Measurements from ENCODE around the gene PPP1R16B.

The PPP1R16B gene

DNA sequence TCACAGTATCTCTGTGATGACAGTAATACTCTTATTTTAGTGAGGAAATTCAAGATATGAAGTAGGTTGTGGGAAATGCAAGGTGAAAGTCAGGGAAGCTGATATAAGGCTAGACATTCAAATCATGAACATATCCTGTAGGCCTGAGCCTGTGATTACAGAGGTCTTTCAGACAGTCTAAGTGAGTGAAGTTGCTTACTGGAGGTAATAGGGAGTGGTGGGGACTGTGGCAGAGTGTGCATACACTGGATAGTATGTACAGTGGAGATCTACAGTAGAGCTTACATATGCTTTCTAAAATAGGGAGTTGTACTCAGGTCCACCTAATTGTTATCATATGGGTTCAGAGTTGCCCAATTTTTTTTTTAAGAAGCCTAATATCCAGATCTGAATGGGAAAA is 159.8 kb downstream of the PPP1R16B start:
- Histone ChIP-seq H3K4me1 (ENCODE audit: control insufficient read depth in 1 of 2, insufficient read depth in 2 of 2, low read length in 2 of 2) (peaks cover 6 to 23% of the 10 kb centered on the region in 2 donors), H3K27ac (ENCODE audit: low read length) (peak overlapping the region; percentile 17), H3K4me3 (ENCODE audit: low read depth in 1 of 2, low read length in 2 of 2) (no peak overlapping the region)

DNA sequence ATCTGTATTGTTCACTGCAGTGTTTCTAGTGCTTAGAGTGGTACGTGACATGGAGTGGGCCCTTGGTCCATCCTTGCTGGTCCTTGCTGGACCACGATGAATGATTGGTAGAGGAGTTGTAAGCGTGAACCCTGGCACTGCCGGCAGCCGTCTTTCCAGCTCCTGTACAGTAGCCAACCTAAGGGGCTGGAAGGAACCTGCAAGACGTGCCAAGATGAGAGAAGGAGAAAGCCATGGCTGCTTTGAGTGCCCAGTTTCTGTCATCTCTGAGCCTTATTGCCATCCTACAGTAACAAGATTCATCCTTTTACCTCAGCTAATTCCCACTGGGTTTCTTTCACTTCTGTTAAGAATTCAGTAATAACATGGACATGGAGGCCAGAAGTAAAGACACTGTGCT is 162.6 kb downstream of the PPP1R16B start:
- peaks cover 3 to 18% of the 10 kb centered on the region in 2 donors for H3K36me3 ChIP-seq (ENCODE audit: control insufficient read depth in 1 of 2, insufficient read depth in 2 of 2, low read length in 2 of 2)
- H3K27me3 ChIP-seq (ENCODE audit: low read depth, low read length): no peaks in the 10 kb centered on the region
- no peak overlapping the region for H3K4me3 ChIP-seq (ENCODE audit: low read depth in 1 of 2, low read length in 2 of 2)
- H3K9me3 ChIP-seq (ENCODE audit: control insufficient read depth in 1 of 2, low read length in 2 of 2): no peaks in the 10 kb centered on the region
- H3K4me1 ChIP-seq (ENCODE audit: control insufficient read depth in 1 of 2, insufficient read depth in 2 of 2, low read length in 2 of 2): peaks cover 0 to 11% of the 10 kb centered on the region in 2 donors
- peak overlapping the region; percentile 73 for H3K27ac ChIP-seq (ENCODE audit: low read length)

More for the DNA sequence above, 159.8 kb downstream of the PPP1R16B start:
- no peaks in the 10 kb centered on the region for H3K27me3 ChIP-seq (ENCODE audit: low read depth, low read length)
- no peaks in the 10 kb centered on the region for H3K9me3 ChIP-seq (ENCODE audit: control insufficient read depth in 1 of 2, low read length in 2 of 2)
- H3K36me3 ChIP-seq (ENCODE audit: control insufficient read depth in 1 of 2, insufficient read depth in 2 of 2, low read length in 2 of 2): peaks cover 0 to 14% of the 10 kb centered on the region in 2 donors

DNA sequence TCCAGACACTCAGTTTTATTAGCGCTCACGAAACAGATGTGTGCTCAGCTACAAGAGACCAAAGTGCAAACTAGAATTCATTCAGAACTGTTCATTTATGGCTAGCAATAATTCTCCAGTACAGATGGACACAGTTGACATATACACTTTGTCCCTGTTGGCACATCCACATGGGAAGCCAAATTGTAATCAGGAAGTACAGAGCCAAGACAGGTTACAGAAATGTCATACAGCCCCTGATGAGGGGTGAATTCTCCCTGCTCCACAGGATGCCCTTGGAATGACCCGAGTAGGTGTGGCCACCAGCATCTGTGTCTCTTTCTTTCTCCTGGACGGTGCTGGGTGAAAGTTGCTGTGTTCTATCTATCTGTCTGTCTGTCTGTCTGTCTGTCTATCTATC is 164.2 kb downstream of the PPP1R16B start:
- Histone ChIP-seq H3K4me1 (ENCODE audit: control insufficient read depth in 1 of 2, insufficient read depth in 2 of 2, low read length in 2 of 2) (peaks cover 0 to 6% of the 10 kb centered on the region in 2 donors), H3K27ac (ENCODE audit: low read length) (peak overlapping the region; percentile 71), H3K27me3 (ENCODE audit: low read depth, low read length) (no peaks in the 10 kb centered on the region), H3K36me3 (ENCODE audit: control insufficient read depth in 1 of 2, insufficient read depth in 2 of 2, low read length in 2 of 2) (peaks cover 7 to 14% of the 10 kb centered on the region in 2 donors), H3K9me3 (ENCODE audit: control insufficient read depth in 1 of 2, low read length in 2 of 2) (no peaks in the 10 kb centered on the region), H3K4me3 (ENCODE audit: low read depth in 1 of 2, low read length in 2 of 2) (peak overlapping the region in 1 of 2 donors; percentile 15)

GRCh38 chr20:38970302-38970701 is 164.8 kb downstream of the PPP1R16B start:
- H3K4me1 ChIP-seq (ENCODE audit: control insufficient read depth in 1 of 2, insufficient read depth in 2 of 2, low read length in 2 of 2): peaks cover 3 to 5% of the 10 kb centered on the region in 2 donors
- H3K27me3 ChIP-seq (ENCODE audit: low read depth, low read length): no peaks in the 10 kb centered on the region
- H3K4me3 ChIP-seq (ENCODE audit: low read depth in 1 of 2, low read length in 2 of 2): no peak overlapping the region
- peak overlapping the region; percentile 71 for H3K27ac ChIP-seq (ENCODE audit: low read length)
- H3K36me3 ChIP-seq (ENCODE audit: control insufficient read depth in 1 of 2, insufficient read depth in 2 of 2, low read length in 2 of 2): peaks cover 7 to 8% of the 10 kb centered on the region in 2 donors
- no peaks in the 10 kb centered on the region for H3K9me3 ChIP-seq (ENCODE audit: control insufficient read depth in 1 of 2, low read length in 2 of 2)
